RWPE2 (cell line): ENCODE data around the gene SRSF3.
"Not testable (repeated sequence)": the region's sequence is repeated elsewhere in the genome, so short reads cannot be mapped to it uniquely, and the experiment has no call there.

Experiments used
- ATAC-seq: fragments of 200-7000 bp; cut with Tn5 transposase; 3 replicates; pipeline ENCODE4 v1.9.1; 2021; ENCODE audit warnings: low read depth
- DNase-seq: peaks from one replicate; pipeline ENCODE4 v3.0.0-alpha.2; 2020; ENCODE audit warnings: low spot score
- H3K27ac ChIP-seq: fragments of 450-650 bp; 2 replicates; pipeline ENCODE4 v1.5.1; 2017; ENCODE audit warnings: mild to moderate bottlenecking; ENCODE audit not compliant: poor library complexity, severe bottlenecking
- H3K27me3 ChIP-seq: fragments of 250-450 bp; sonication (Bioruptor Pico); 2 replicates; pipeline ENCODE4 v1.5.1; 2021; ENCODE audit warnings: mild to moderate bottlenecking, moderate library complexity; ENCODE audit not compliant: insufficient read depth, poor library complexity, severe bottlenecking
- H3K36me3 ChIP-seq: fragments of 250-450 bp; sonication (Bioruptor Pico); 2 replicates; pipeline ENCODE4 v1.5.1; 2020; ENCODE audit warnings: low read depth, mild to moderate bottlenecking, moderate library complexity
- H3K4me1 ChIP-seq: fragments of 250-450 bp; sonication (Bioruptor Pico); 2 replicates; pipeline ENCODE4 v1.5.1; 2021; ENCODE audit warnings: mild to moderate bottlenecking, moderate library complexity; ENCODE audit not compliant: insufficient read depth, poor library complexity, severe bottlenecking
- H3K4me3 ChIP-seq: fragments of 250-450 bp; sonication (Bioruptor Pico); 2 replicates; pipeline ENCODE4 v1.5.1; 2021; ENCODE audit warnings: mild to moderate bottlenecking, moderate library complexity; ENCODE audit not compliant: severe bottlenecking
- H3K9me3 ChIP-seq: fragments of 250-450 bp; sonication (Bioruptor Pico); 2 replicates; pipeline ENCODE4 v1.5.1; 2021; ENCODE audit warnings: mild to moderate bottlenecking, moderate library complexity; ENCODE audit not compliant: severe bottlenecking
- CTCF ChIP-seq: fragments of 450-650 bp; IDR thresholded peaks from one replicate; pipeline ENCODE4 v1.5.1; 2017; ENCODE audit warnings: mild to moderate bottlenecking, moderate library complexity; ENCODE audit not compliant: poor library complexity, severe bottlenecking

Gene SRSF3

GRCh38 chr6:36586606-36587005, 7.6 kb upstream of the SRSF3 start:
- ATAC-seq (no peak), DNase-seq (no peak)
- no peak for TF ChIP-seq CTCF
- no peaks in the 10 kb centered on the region for H3K9me3 ChIP-seq
- no peaks in the 10 kb centered on the region for H3K36me3 ChIP-seq
- no peaks in the 10 kb centered on the region for H3K27me3 ChIP-seq
- H3K4me3 ChIP-seq = no peak overlapping the region
- H3K4me1 ChIP-seq = peaks cover 4% of the 10 kb centered on the region
- no peak overlapping the region for H3K27ac ChIP-seq

- not testable (repeated sequence) for H3K4me1 ChIP-seq, DNase-seq, ATAC-seq
These were observed 5.1 kb upstream of the SRSF3 start for GRCh38 chr6:36589025-36589400.

GRCh38 chr6:36590237-36590636, 3.9 kb upstream of the SRSF3 start:
- Histone ChIP-seq H3K4me3 (no peak overlapping the region), H3K27ac (peak overlapping the region; percentile 19), H3K4me1 (peaks cover 4% of the 10 kb centered on the region), H3K9me3 (no peaks in the 10 kb centered on the region), H3K27me3 (no peaks in the 10 kb centered on the region), H3K36me3 (peaks cover 6% of the 10 kb centered on the region)
- ATAC-seq (peak; percentile 82), DNase-seq (no peak)
- TF ChIP-seq CTCF = no peak

More at GRCh38 chr6:36589025-36589400, 5.1 kb upstream of the SRSF3 start:
- not testable (repeated sequence) for H3K36me3 ChIP-seq, H3K27ac ChIP-seq, H3K4me3 ChIP-seq, H3K9me3 ChIP-seq, H3K27me3 ChIP-seq

- no peaks in the 10 kb centered on the region for H3K27me3 ChIP-seq
- no peak overlapping the region for H3K4me3 ChIP-seq
- no peak for TF ChIP-seq CTCF
- ATAC-seq (no peak), DNase-seq (no peak)
- peaks cover 4% of the 10 kb centered on the region for H3K4me1 ChIP-seq
- peaks cover 26% of the 10 kb centered on the region for H3K36me3 ChIP-seq
- no peaks in the 10 kb centered on the region for H3K9me3 ChIP-seq
- H3K27ac ChIP-seq = peak overlapping the region; percentile 95
These were observed 1.9 kb upstream of the SRSF3 start for GRCh38 chr6:36592221-36592655.

GRCh38 chr6:36593569-36594028, 563 bp upstream of the SRSF3 start:
- peak overlapping the region; percentile 95 for H3K27ac ChIP-seq
- ATAC-seq = peak; percentile 29

More at GRCh38 chr6:36593569-36594028, 563 bp upstream of the SRSF3 start:
- no peak for TF ChIP-seq CTCF
- no peak for DNase-seq
- Histone ChIP-seq H3K4me1 (peaks cover 11% of the 10 kb centered on the region), H3K36me3 (peaks cover 40% of the 10 kb centered on the region), H3K9me3 (no peaks in the 10 kb centered on the region), H3K4me3 (peak overlapping the region; percentile 83), H3K27me3 (no peaks in the 10 kb centered on the region)
